Gastroesophageal sphincter (tissue), 4 donors: Measurements from ENCODE around the gene MRPS11. TPM values are rescaled to one million over a fixed set of nuclear protein-coding genes. Genes with fewer than 3 reads are reported as not detected.

Experiments
- ATAC-seq: fragments of 150-250 bp; one replicate; pipeline ENCODE4 v1.9.1; 2016; ENCODE audit warnings: mild to moderate bottlenecking, moderate library complexity
- H3K27ac ChIP-seq, 4 donors: fragments of 200-600 bp; sonication (generic) in 3 of 4; 1 replicate in 3 of 4; 2 replicates in 1 of 4; pipeline ENCODE4 v1.5.1; 2016 to 2019
- H3K27me3 ChIP-seq: fragments of 200-600 bp; sonication (generic); one replicate; pipeline ENCODE4 v1.5.1; 2019
- H3K36me3 ChIP-seq, 2 donors: fragments of 200-600 bp; sonication (generic); one replicate each; pipeline ENCODE4 v1.5.1; 2019; ENCODE audit warnings: control low read depth in 1 of 2
- H3K4me1 ChIP-seq, 3 donors: fragments of 200-600 bp; sonication (generic); 1 replicate in 2 of 3; 2 replicates in 1 of 3; pipeline ENCODE4 v1.5.1; 2016 to 2019; ENCODE audit warnings: control low read depth in 2 of 3
- H3K4me3 ChIP-seq, 2 donors: fragments of 200-600 bp; sonication (generic); one replicate each; pipeline ENCODE4 v1.5.1; 2019; ENCODE audit warnings: mild to moderate bottlenecking in 1 of 2, moderate library complexity in 1 of 2
- H3K9me3 ChIP-seq, 3 donors: fragments of 200-600 bp; sonication (generic); one replicate each; pipeline ENCODE4 v1.5.1; 2017 to 2019; ENCODE audit warnings: control low read depth in 2 of 3
- CTCF ChIP-seq, 4 experiments: fragments of 200-600 bp in 2 of 4; fragments of 450-650 bp in 2 of 4; sonication (generic) in 1 of 4; IDR thresholded peaks; one replicate each; pipeline ENCODE4 v1.5.1; 2017 to 2019; ENCODE audit warnings: antibody characterized with exemption in 4 of 4, mild to moderate bottlenecking in 2 of 4, moderate library complexity in 2 of 4
- EP300 ChIP-seq: sonication (generic); formaldehyde crosslinking; IDR thresholded peaks from one replicate; pipeline ENCODE4 v1.6.1; 2017; ENCODE audit warnings: antibody characterized with exemption, mild to moderate bottlenecking
- POLR2A ChIP-seq, 2 donors: fragments of 450-650 bp; IDR thresholded peaks; one replicate each; pipeline ENCODE4 v1.6.1; 2017; ENCODE audit warnings: antibody characterized with exemption in 2 of 2, mild to moderate bottlenecking in 2 of 2, moderate library complexity in 1 of 2
- POLR2AphosphoS5 ChIP-seq: sonication (generic); formaldehyde crosslinking; IDR thresholded peaks from one replicate; pipeline ENCODE4 v1.6.1; 2017; ENCODE audit warnings: antibody characterized with exemption
- WGBS, 2 donors: methylation state at CpG; one replicate each; pipeline ENCODE4 v1.1.5; 2018; ENCODE audit warnings: low coverage in 1 of 2; 5-methylcytosine and 5-hydroxymethylcytosine counted together
- total RNA-seq, 4 donors: library from RNA; depleted of rRNA; stranded (reverse); fragments of >200 nt; gene quantifications; one replicate each; pipeline ENCODE4 v1.1.0, GENCODE V29; 2016

MRPS11 gene
- total RNA-seq, 4 donors from 2014 or later: 19.5 to 27.5 (median 25.7) TPM

DNA sequence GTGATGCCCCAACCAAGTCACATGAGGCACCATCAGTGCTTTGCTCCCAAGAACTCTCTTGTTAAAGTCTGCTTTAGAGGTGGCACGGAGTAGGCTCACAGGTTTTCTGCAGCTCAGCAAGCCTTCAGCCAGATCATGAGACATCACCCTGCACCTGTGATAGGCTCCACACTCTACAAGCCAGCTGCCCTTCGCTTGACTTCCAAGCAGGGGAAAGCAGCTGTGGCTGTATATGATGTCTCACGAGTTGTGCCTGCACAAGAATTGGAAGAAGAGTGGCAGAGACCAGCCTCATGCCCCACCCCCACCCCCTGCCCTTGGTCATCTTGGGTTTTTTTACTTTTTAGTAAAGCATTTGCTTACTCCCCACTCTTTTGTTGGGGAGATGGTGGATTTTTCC is 22.5 kb downstream of the MRPS11 start:
- Histone ChIP-seq H3K36me3 (peaks cover 0 to 16% of the 10 kb centered on the region in 2 donors), H3K27me3 (no peaks in the 10 kb centered on the region), H3K4me1 (no peaks in the 10 kb centered on the region), H3K4me3 (no peak overlapping the region), H3K27ac (no peak overlapping the region), H3K9me3 (no peaks in the 10 kb centered on the region)
- TF ChIP-seq CTCF (IDR thresholded peaks at IDR 0.05) (no peak), POLR2AphosphoS5 (no peak), POLR2A (IDR thresholded peaks at IDR 0.05) (no peak), EP300 (no peak)
- 93 to 100% methylated on average over 1 to 2 of the region's 3 CpGs for WGBS, 2 donors
- ATAC-seq: no peak

DNA sequence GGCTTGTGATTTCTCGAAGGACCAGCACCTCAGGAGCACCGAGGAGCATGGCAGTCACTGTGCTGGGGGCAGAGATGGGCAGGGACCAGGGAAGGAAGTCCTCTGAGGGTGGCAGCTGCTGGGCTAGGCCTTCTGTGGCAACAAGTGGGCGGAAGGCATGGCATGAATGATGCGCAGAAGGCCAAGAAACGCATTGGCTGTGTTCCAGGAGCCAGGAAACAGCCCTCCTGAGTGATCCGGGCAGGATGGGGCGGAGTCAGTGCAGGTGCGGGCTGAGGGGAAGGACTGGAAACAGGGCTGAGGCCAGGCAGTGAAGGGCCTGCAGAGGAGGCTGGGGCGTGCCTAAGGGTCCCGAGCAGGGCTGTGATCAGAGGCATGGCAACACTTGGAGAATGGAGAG is 23.6 kb downstream of the MRPS11 start:
- peaks cover 0 to 27% of the 10 kb centered on the region in 2 donors for H3K36me3 ChIP-seq
- TF ChIP-seq POLR2A (IDR thresholded peaks at IDR 0.05) (no peak), CTCF (IDR thresholded peaks at IDR 0.05) (no peak), POLR2AphosphoS5 (no peak), EP300 (no peak)
- ATAC-seq: no peak
- no peaks in the 10 kb centered on the region for H3K4me1 ChIP-seq
- no peaks in the 10 kb centered on the region for H3K27me3 ChIP-seq
- no peaks in the 10 kb centered on the region for H3K9me3 ChIP-seq
- H3K4me3 ChIP-seq: no peak overlapping the region
- WGBS, 2 donors: no CpG with 5 or more reads among the region's 10 CpGs
- H3K27ac ChIP-seq: no peak overlapping the region

GRCh38 chr15:88493844-88494243 is 26.3 kb downstream of the MRPS11 start:
- H3K4me1 ChIP-seq: no peaks in the 10 kb centered on the region
- H3K36me3 ChIP-seq: peaks cover 0 to 53% of the 10 kb centered on the region in 2 donors
- no peak for ATAC-seq
- H3K4me3 ChIP-seq: no peak overlapping the region
- no peak overlapping the region for H3K27ac ChIP-seq
- no peaks in the 10 kb centered on the region for H3K27me3 ChIP-seq
- WGBS, 2 donors: 77 to 100% methylated on average over 1 to 5 of the region's 10 CpGs
- TF ChIP-seq EP300: no peak
- TF ChIP-seq CTCF (IDR thresholded peaks at IDR 0.05): no peak
- no peak for TF ChIP-seq POLR2A (IDR thresholded peaks at IDR 0.05)
- no peak for TF ChIP-seq POLR2AphosphoS5
- no peaks in the 10 kb centered on the region for H3K9me3 ChIP-seq

DNA sequence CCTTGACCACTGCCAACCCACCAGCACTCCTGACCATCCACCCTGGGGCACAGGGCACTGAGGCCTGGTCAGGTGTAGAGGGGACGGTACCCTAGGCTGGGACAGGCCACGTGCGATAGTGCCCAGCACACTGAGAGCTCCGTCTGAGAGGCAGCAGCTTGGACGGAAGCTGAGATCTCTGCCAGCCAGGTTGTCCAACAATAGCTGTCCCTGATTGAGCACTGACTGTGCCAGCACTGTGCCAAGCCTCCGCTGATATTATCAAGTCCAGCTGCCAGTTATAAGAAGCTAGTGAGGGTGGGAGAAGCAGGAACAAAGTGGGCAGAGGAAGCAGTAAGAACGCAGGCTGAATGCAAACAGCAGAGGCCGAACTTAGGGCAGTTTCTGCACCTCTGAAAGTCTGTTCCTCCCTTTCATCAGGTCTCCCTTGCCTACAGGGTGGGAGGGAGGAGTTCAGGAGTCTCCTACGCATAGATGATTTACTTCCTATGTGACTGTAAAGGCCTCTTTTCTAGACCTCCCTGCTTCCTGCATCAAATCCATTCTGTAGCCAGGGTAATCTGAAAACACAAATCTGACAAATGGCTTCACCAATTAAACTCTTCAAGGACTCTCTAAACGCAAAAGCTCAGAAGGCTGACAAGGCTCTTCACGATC is 29.7 kb downstream of the MRPS11 start:
- peaks cover 0 to 69% of the 10 kb centered on the region in 2 donors for H3K36me3 ChIP-seq
- H3K4me1 ChIP-seq: no peaks in the 10 kb centered on the region
- WGBS, 2 donors: 87 to 94% methylated on average over 4 to 6 of the region's 11 CpGs
- no peaks in the 10 kb centered on the region for H3K27me3 ChIP-seq
- H3K9me3 ChIP-seq: no peaks in the 10 kb centered on the region
- H3K4me3 ChIP-seq: no peak overlapping the region
- TF ChIP-seq CTCF (IDR thresholded peaks at IDR 0.05): no peak
- TF ChIP-seq POLR2A (IDR thresholded peaks at IDR 0.05): no peak
- TF ChIP-seq POLR2AphosphoS5: no peak
- TF ChIP-seq EP300: no peak
- ATAC-seq: no peak
- H3K27ac ChIP-seq: no peak overlapping the region

GRCh38 chr15:88498996-88499395 is 31.5 kb downstream of the MRPS11 start:
- Histone ChIP-seq H3K36me3 (peaks cover 0 to 77% of the 10 kb centered on the region in 2 donors), H3K4me3 (no peak overlapping the region), H3K4me1 (no peaks in the 10 kb centered on the region), H3K27me3 (no peaks in the 10 kb centered on the region), H3K27ac (no peak overlapping the region), H3K9me3 (no peaks in the 10 kb centered on the region)
- no peak for ATAC-seq
- TF ChIP-seq POLR2A (IDR thresholded peaks at IDR 0.05) (no peak), POLR2AphosphoS5 (no peak), EP300 (no peak), CTCF (IDR thresholded peaks at IDR 0.05) (no peak)
- 61% methylated on average over 3 of the region's 3 CpGs; no CpG with 5 or more reads in 1 of the 2 donors for WGBS, 2 donors
